DOHH2 (cell line): ENCODE data around the gene SPINDOC.

Experiments
- CTCF ChIP-seq: fragments of 200-600 bp; sonication (generic); IDR thresholded peaks from one replicate; pipeline ENCODE4 v1.5.1; 2014; ENCODE audit warnings: antibody characterized with exemption, mild to moderate bottlenecking, low read depth, low read length; ENCODE audit not compliant: poor library complexity, severe bottlenecking
- EZH2phosphoT487 ChIP-seq: fragments of 200-600 bp; sonication (generic); IDR thresholded peaks from 2 replicates; pipeline ENCODE4 v1.6.1; 2017; ENCODE audit warnings: borderline replicate concordance, mild to moderate bottlenecking, antibody characterized with exemption, low read length, moderate library complexity, mixed read lengths

DNA sequence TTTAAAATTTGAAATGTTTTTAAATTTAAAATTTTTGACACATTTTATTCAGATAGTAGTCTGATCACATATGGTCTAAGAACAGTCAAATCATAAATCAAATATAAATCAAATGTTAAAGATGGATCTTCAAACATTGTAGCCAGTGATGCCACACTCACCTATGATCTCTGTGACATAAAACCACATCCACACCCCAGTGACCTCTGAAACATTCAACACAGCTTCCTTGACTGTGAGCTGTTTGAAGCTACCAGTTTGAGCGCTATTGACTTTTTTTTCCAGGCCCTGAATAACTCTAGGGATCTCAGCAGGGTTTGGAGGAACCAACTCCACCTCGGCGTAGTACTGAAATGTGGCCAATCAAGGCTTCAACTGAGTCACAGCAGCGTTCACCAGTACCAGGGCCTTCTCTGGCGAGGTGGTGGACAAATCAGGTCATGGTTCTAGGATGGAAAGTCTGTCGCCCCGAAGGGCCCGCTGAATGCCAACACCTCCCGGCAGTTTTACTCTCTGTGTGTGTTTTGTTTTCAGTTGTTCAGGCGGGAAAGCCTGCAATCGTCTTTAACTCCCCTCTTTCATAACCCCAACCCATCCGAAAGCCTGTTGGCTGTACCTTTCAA is 21.4 kb downstream of the SPINDOC start:
- TF ChIP-seq CTCF: no peak
- TF ChIP-seq EZH2phosphoT487: no peak
